ENCODE measurements around the gene NUDT14. TPM values are rescaled to one million over a fixed set of nuclear protein-coding genes. Genes with fewer than 3 reads are reported as not detected.
A peak's percentile ranks its signal among the peaks of the same experiment; 100 is the strongest.

NUDT14 gene
- total and polyA plus RNA-seq, 2 of the 8 experiments (the other 6 are each of a cell fraction or from before 2014, with no cell fraction given): 25.5 to 33.3 TPM

DNA sequence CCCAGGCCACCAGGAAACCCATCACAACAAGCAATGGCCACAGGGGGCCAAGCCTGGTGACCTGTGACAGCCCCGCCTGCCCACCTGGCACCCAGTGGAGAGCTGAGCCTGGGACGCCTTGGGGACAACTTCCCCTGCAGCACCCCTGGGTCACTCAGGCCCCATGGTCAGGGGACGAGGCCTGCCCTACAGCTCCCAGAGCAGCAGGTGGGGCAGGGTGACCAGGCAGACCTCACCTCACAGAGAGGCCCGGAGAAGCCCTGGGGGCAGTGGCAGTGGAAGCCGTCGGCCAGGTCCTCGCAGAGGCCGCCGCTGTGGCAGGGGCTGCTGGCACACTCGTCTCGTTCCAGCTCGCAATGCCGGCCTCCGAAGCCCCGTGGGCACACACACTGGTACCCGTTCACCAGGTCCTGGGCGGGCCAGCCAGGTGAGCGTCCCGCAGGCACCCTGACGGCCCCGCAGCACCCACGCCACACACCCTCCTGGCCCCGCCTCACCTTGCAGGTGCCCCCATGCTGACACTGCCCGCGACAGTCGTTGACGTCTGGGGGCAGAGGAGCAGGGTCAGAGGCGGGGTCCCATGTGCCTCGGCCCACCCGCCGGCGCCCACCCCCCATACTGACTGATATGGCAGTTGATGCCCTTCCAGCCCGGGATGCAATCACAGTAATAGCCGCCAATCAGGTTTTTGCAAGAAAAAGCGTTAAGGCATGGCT lies 30.6 kb downstream of the NUDT14 start:
- TF ChIP-seq RAD21 (IDR thresholded peaks at IDR 0.05 in 1 of 2, conservative IDR thresholded peaks at IDR 0.05 in 1 of 2; ENCODE audit: low read depth in 2 of 2, low read length in 2 of 2): no peak
- TF ChIP-seq SRF (IDR thresholded peaks at IDR 0.05; ENCODE audit: low read depth, low read length): no peak
- no peak for TF ChIP-seq BCL11A (IDR thresholded peaks at IDR 0.05; ENCODE audit: low read depth in 2 of 2, low read length in 2 of 2)
- no peak for TF ChIP-seq MAFK (IDR thresholded peaks at IDR 0.05; ENCODE audit: low read depth, low read length)
- TF ChIP-seq NRF1 (IDR thresholded peaks at IDR 0.05; ENCODE audit: low read depth, low read length): no peak
- no peak for TF ChIP-seq JUN (IDR thresholded peaks at IDR 0.05; ENCODE audit: low read depth, low read length)
- Histone ChIP-seq H3K14ac (ENCODE audit: insufficient read length) (no peak overlapping the region), H3K4me2 (ENCODE audit: insufficient read depth in 1 of 2, low read depth in 2 of 2, low read length in 2 of 2) (no peak overlapping the region), H4K5ac (ENCODE audit: insufficient read length, low read depth, low read length) (no peak overlapping the region), H3K4me3 (ENCODE audit: extremely low read depth in 1 of 4, insufficient read depth in 2 of 4, low read depth in 3 of 4, low read length in 4 of 4) (no peak overlapping the region), H3K36me3 (ENCODE audit: control insufficient read depth in 2 of 4, insufficient read depth in 4 of 4, low read length in 3 of 4) (no peaks in the 10 kb centered on the region), H3K18ac (ENCODE audit: extremely low read depth, low read length) (no peak overlapping the region), H3K23ac (ENCODE audit: insufficient read length) (no peak overlapping the region), H4K8ac (ENCODE audit: extremely low read depth, insufficient read depth, low read length) (peak overlapping the region; percentile 71; the same call in 1 of the 2 replicates), H3K27me3 (replicated peaks in 1 of 4; ENCODE audit: control insufficient read depth in 3 of 4, extremely low read depth in 1 of 4, insufficient read depth in 3 of 4, low read length in 3 of 4) (no peaks in the 10 kb centered on the region), H3K56ac (replicated peaks; ENCODE audit: insufficient read length, low read depth, low read length) (no peak overlapping the region), H2BK12ac (ENCODE audit: low read depth, low read length) (no peak overlapping the region), H2BK5ac (ENCODE audit: low read depth, low read length) (no peak overlapping the region), H3K79me2 (ENCODE audit: control insufficient read depth in 1 of 2, insufficient read depth in 2 of 2, low read length in 2 of 2) (no peaks in the 10 kb centered on the region), H3K9ac (replicated peaks in 1 of 4; ENCODE audit: extremely low read depth in 1 of 4, low read depth in 3 of 4, low read length in 3 of 4) (no peak overlapping the region), H2AK5ac (ENCODE audit: low read depth, low read length) (no peak overlapping the region), H3K9me3 (ENCODE audit: insufficient read depth in 2 of 2, low read depth in 1 of 2, low read length in 1 of 2) (no peaks in the 10 kb centered on the region), H4K91ac (replicated peaks; ENCODE audit: insufficient read length, low read length) (no peak overlapping the region), H2BK20ac (ENCODE audit: low read length) (no peak overlapping the region), H2BK15ac (ENCODE audit: low read length) (no peak overlapping the region), H4K20me1 (replicated peaks in 1 of 2; ENCODE audit: control insufficient read depth in 1 of 2, insufficient read depth in 2 of 2, low read length in 2 of 2) (peaks cover 0 to 2% of the 10 kb centered on the region in 2 experiments), H2BK120ac (replicated peaks; ENCODE audit: low read depth, low read length) (no peak overlapping the region), H3K79me1 (ENCODE audit: low read depth, low read length) (no peaks in the 10 kb centered on the region), H3K4ac (replicated peaks; ENCODE audit: insufficient read length, low read depth, low read length) (no peak overlapping the region), H3K4me1 (replicated peaks in 1 of 4; ENCODE audit: control insufficient read depth in 3 of 4, insufficient read depth in 4 of 4, low read length in 3 of 4) (peaks cover 0 to 4% (median 0%) of the 10 kb centered on the region in 4 experiments; a peak in 3 of 7 replicates), H3K23me2 (ENCODE audit: low read depth, low read length) (no peaks in the 10 kb centered on the region), H2AFZ (ENCODE audit: low read length) (no peak overlapping the region), H3K27ac (ENCODE audit: low read depth, low read length) (no peak overlapping the region)
- 87% methylated on average over 28 of the region's 35 CpGs; no CpG with 5 or more reads in 1 of the 2 experiments for WGBS, 2 experiments (ENCODE audit: extremely low coverage in 1 of 2, insufficient coverage in 1 of 2, insufficient read length in 1 of 2, insufficient replicate concordance in 2 of 2, low coverage in 1 of 2, low lambda C conversion rate in 2 of 2, missing lambda C conversion rate in 1 of 2)
- FAIRE-seq (no peak), DNase-seq (ENCODE audit: low read depth in 1 of 2, low spot score in 2 of 2) (peak in 1 of 2 experiments; percentile 43)
- ChIA-PET POLR2A (ENCODE audit: partially characterized antibody) (no interaction called here), CTCF (ENCODE audit: partially characterized antibody) (no interaction called here)
